ENCODE data around the gene DIDO1. TPM values are rescaled to one million over a fixed set of nuclear protein-coding genes. Genes with fewer than 3 reads are reported as not detected.

The DIDO1 gene
- total RNA-seq (10 to 100 TPM; 48.7 to 70.6 (median 56.5) TPM), polyA plus RNA-seq (10 to 100 TPM; 10.4 to 31.1 (median 13.8) TPM)

DNA sequence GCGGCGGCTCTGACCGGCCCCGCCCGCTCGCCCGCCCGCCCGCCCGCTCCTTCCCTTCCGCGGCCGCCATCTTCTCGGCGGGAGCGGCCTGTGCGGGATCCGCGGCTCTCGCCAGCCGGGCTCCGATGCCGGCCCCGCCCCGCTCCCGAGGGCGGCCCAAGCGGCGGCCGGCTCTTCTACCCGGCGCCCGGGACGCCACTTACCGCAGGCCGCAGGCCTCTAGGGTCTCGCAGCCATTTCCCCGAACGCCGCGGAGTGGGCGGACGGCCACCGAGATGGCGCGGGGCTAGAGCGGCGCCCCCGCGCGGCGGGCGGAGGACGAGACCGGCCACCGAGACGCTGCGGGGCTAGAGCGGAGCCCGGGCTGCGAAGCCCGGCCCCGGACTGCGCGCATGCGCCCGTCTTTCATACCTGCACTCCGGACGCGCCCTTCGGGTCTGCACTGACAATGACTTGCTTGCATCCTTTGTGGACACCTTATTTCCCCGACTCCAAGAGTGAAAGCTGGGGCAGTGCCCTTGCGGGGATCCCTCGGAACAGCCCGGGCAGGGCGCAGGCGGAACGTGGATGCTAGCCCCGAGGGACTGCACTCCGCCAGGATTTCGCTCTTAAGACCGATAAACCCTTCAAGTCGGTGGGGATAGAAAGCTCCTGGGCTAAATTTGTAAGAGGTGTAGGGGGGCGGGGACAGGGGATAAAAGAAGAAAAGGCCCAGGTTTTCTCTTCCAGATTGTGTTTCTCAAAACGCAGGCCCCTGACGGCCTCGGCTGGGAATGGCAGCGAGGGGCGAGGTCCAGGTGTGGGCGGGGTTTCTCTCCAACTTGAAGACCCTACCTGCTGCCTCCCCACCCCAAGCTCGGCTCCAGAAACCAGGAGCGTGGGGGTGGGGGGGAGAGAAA, at the start of gene DIDO1:
Gene DIDO1 (minus strand): TSS at position 277 of the 899 bp plus-strand sequence.
- H3K36me3 ChIP-seq = no peaks in the 10 kb centered on the region
- TF ChIP-seq POLR2A (IDR thresholded peaks at IDR 0.05) (peak; percentile 12 to 57), POLR2AphosphoS5 (IDR thresholded peaks at IDR 0.05) (peak; percentile 60 to 92 (median 84)), EP300 (IDR thresholded peaks at IDR 0.05) (no peak)
- TF ChIP-seq, protein P1, sequence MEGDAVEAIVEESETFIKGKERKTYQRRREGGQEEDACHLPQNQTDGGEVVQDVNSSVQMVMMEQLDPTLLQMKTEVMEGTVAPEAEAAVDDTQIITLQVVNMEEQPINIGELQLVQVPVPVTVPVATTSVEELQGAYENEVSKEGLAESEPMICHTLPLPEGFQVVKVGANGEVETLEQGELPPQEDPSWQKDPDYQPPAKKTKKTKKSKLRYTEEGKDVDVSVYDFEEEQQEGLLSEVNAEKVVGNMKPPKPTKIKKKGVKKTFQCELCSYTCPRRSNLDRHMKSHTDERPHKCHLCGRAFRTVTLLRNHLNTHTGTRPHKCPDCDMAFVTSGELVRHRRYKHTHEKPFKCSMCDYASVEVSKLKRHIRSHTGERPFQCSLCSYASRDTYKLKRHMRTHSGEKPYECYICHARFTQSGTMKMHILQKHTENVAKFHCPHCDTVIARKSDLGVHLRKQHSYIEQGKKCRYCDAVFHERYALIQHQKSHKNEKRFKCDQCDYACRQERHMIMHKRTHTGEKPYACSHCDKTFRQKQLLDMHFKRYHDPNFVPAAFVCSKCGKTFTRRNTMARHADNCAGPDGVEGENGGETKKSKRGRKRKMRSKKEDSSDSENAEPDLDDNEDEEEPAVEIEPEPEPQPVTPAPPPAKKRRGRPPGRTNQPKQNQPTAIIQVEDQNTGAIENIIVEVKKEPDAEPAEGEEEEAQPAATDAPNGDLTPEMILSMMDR (IDR thresholded peaks at IDR 0.05) = peak; percentile 15 to 81 (median 48)
- peak within 1 kb of the TSS; percentile 92 to 98 (median 94) for H3K4me3 ChIP-seq
- WGBS, 2 donors = 1 to 2% methylated on average over 92 of the region's 92 CpGs
- intact Hi-C loops (cut with DNase I) = loop anchor here (5.0 kb wide), 1 partner anchor 49 kb away; no protein-coding TSS in a partner anchor
- no peaks in the 10 kb centered on the region for H3K27me3 ChIP-seq
- H3K9me3 ChIP-seq = no peaks in the 10 kb centered on the region
- peak; percentile 91 for DNase-seq
- peaks cover 0 to 73% (median 72%) of the 10 kb centered on the region in 4 donors for H3K4me1 ChIP-seq
- peak within 1 kb of the TSS; percentile 97 to 99 (median 98) for H3K27ac ChIP-seq

DNA sequence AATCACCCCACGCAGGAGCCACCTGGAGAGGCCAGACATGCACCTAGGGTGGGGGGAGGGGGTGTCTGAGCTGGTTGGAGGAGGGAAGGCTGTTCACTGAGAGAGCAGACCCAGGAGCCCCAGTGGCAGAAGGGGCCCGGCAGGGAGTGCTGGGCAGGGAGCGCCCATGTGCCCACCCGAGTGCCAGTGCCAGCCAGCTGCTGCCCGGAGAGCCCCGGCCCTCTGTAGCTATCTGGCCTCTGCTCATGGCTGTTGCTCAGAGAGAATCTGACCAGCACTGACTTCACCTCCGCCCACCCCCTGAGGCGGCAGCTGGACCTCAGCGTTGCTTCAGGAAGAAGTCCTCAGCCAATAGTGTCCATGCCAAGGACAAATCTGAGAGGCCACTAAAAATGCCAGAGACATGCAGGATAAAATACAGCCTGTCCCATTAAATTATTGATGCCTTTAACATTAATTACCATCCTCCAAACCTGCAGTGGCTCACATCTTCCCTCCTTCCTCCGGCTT, 49.0 kb upstream of the DIDO1 start:
- Histone ChIP-seq H3K4me3 (no peak overlapping the region), H3K27ac (no peak overlapping the region), H3K27me3 (peaks cover 39 to 97% (median 85%) of the 10 kb centered on the region in 3 donors), H3K36me3 (no peaks in the 10 kb centered on the region), H3K9me3 (no peaks in the 10 kb centered on the region), H3K4me1 (peaks cover 0 to 14% (median 10%) of the 10 kb centered on the region in 4 donors)
- intact Hi-C loops (cut with DNase I) = no loop called here
- no peak for DNase-seq
- TF ChIP-seq POLR2A (IDR thresholded peaks at IDR 0.05) (no peak), EP300 (IDR thresholded peaks at IDR 0.05) (no peak), POLR2AphosphoS5 (IDR thresholded peaks at IDR 0.05) (no peak)
- TF ChIP-seq, protein P1 (IDR thresholded peaks at IDR 0.05) = no peak
- WGBS, 2 donors = 68 to 71% methylated on average over 10 of the region's 10 CpGs

GRCh38 chr20:62972845-62973745, 46.8 kb upstream of the DIDO1 start:
- no peak for TF ChIP-seq POLR2AphosphoS5 (IDR thresholded peaks at IDR 0.05)
- TF ChIP-seq, protein P1 (IDR thresholded peaks at IDR 0.05) = no peak
- TF ChIP-seq POLR2A (IDR thresholded peaks at IDR 0.05) = no peak
- no peak for TF ChIP-seq EP300 (IDR thresholded peaks at IDR 0.05)
- intact Hi-C loops (cut with DNase I) = loop anchor here (1.0 kb wide), 1 partner anchor 36 kb away; no protein-coding TSS in a partner anchor
- whole genome bisulfite sequencing, 2 donors = 19 to 22% methylated on average over 48 of the region's 48 CpGs
- H3K4me1 ChIP-seq = peaks cover 0 to 11% (median 10%) of the 10 kb centered on the region in 4 donors
- peaks cover 41 to 85% (median 75%) of the 10 kb centered on the region in 3 donors for H3K27me3 ChIP-seq
- H3K4me3 ChIP-seq = peak overlapping the region in 3 of 4 donors; percentile 16 to 31 (median 28)
- no peak for DNase-seq
- H3K27ac ChIP-seq = no peak overlapping the region
- no peaks in the 10 kb centered on the region for H3K36me3 ChIP-seq
- no peaks in the 10 kb centered on the region for H3K9me3 ChIP-seq
